B cell (primary cell): ENCODE measurements around the gene XRCC6. TPM values are rescaled to one million over a fixed set of nuclear protein-coding genes. Genes with fewer than 3 reads are reported as not detected.

Source experiments
- ATAC-seq: fragments of 200-7000 bp; cut with Tn5 transposase; one replicate; pipeline ENCODE4 v1.10.0; 2021; ENCODE audit warnings: low read depth, mild to moderate bottlenecking, moderate number of reproducible peaks, moderate library complexity
- CTCF ChIA-PET: fragments of 350-600 bp; sonication (Branson Sonifier 250); formaldehyde crosslinking; loops from one replicate; lab custom pipeline; 2021; ENCODE audit warnings: antibody characterized with exemption, inconsistent platforms; lab: Charles Lee
- POLR2A ChIA-PET: fragments of 350-600 bp; sonication (Branson Sonifier 250); formaldehyde crosslinking; loops from one replicate; lab custom pipeline; 2021; ENCODE audit warnings: antibody characterized with exemption; lab: Charles Lee
- DNase-seq: peaks from one replicate; pipeline ENCODE4 v3.0.0; 2013
- H2AFZ ChIP-seq: 2 replicates; pipeline ENCODE4 v1.6.1; 2012; ENCODE audit warnings: mild to moderate bottlenecking, low read depth, low read length; ENCODE audit not compliant: insufficient read depth, poor library complexity, severe bottlenecking
- H3K27ac ChIP-seq, 2 donors: 1 replicate in 1 of 2; 2 replicates in 1 of 2; pipeline ENCODE4 v1.5.1; 2012 to 2013; ENCODE audit warnings: low read length in 2 of 2, mild to moderate bottlenecking in 2 of 2, moderate library complexity in 1 of 2
- H3K27me3 ChIP-seq, 4 experiments: fragments of 200-600 bp in 1 of 4; sonication (generic) in 1 of 4; replicated peaks in 1 of 4; 1 replicate in 2 of 4; 2 replicates in 2 of 4; pipeline versions ENCODE4 v1.6.1 to v1.7.0; 2013 to 2016; ENCODE audit warnings: low read length in 3 of 4, mild to moderate bottlenecking in 2 of 4, mixed read lengths in 1 of 4, moderate library complexity in 1 of 4; ENCODE audit not compliant: insufficient read depth in 4 of 4, control insufficient read depth in 3 of 4; ENCODE audit errors: control extremely low read depth in 1 of 4
- H3K36me3 ChIP-seq, 2 experiments: replicated peaks in 1 of 2; 1 replicate in 1 of 2; 2 replicates in 1 of 2; pipeline versions ENCODE4 v1.6.1 to v1.7.1; 2013; ENCODE audit warnings: low read length in 1 of 2; ENCODE audit not compliant: insufficient read depth in 2 of 2, control insufficient read depth in 1 of 2; ENCODE audit errors: control extremely low read depth in 1 of 2, extremely low read depth in 1 of 2
- H3K4me1 ChIP-seq, 2 donors: fragments of 200-600 bp in 1 of 2; sonication (generic) in 1 of 2; 1 replicate in 1 of 2; 2 replicates in 1 of 2; pipeline versions ENCODE4 v1.5.1 to v1.6.1; 2013 to 2017; ENCODE audit warnings: low read length in 2 of 2; ENCODE audit not compliant: control insufficient read depth in 2 of 2, insufficient read depth in 2 of 2
- H3K4me2 ChIP-seq: replicated peaks from 2 replicates; pipeline ENCODE3; 2012; ENCODE audit warnings: mild to moderate bottlenecking, low read depth, low read length; ENCODE audit not compliant: poor library complexity, severe bottlenecking
- H3K4me3 ChIP-seq, 5 experiments: fragments of 200-600 bp in 1 of 5; sonication (generic) in 1 of 5; 1 replicate in 3 of 5; 2 replicates in 2 of 5; pipeline versions ENCODE4 v1.5.1 to v1.7.0; 2011 to 2016; ENCODE audit warnings: low read length in 4 of 5, mild to moderate bottlenecking in 4 of 5, low read depth in 2 of 5, control low read depth in 1 of 5, moderate library complexity in 1 of 5; ENCODE audit not compliant: insufficient read depth in 1 of 5; ENCODE audit errors: control extremely low read depth in 1 of 5, extremely low read depth in 1 of 5
- H3K79me2 ChIP-seq: fragments of 200-600 bp; sonication (generic); one replicate; pipeline ENCODE4 v1.6.0; 2016; ENCODE audit warnings: low read length; ENCODE audit not compliant: control insufficient read depth, insufficient read depth
- H3K9ac ChIP-seq: fragments of 200-600 bp; sonication (generic); 2 replicates; pipeline ENCODE4 v1.6.1; 2017; ENCODE audit warnings: mild to moderate bottlenecking, low read length, moderate library complexity
- H3K9me3 ChIP-seq, 3 donors: one replicate each; pipeline versions ENCODE4 v1.6.1 to v1.7.1; 2013; ENCODE audit warnings: low read length in 2 of 3; ENCODE audit not compliant: control insufficient read depth in 2 of 3, insufficient read depth in 1 of 3; ENCODE audit errors: control extremely low read depth in 1 of 3
- H4K20me1 ChIP-seq: 2 replicates; pipeline ENCODE4 v1.6.0; 2012; ENCODE audit warnings: mild to moderate bottlenecking, low read length; ENCODE audit not compliant: insufficient read depth, control insufficient read depth, poor library complexity, severe bottlenecking
- H3K27ac Mint-ChIP-seq: one replicate; pipeline ENCODE4 v1.8.0; 2021; ENCODE audit warnings: mixed read lengths
- H3K27me3 Mint-ChIP-seq: one replicate; pipeline ENCODE4 v1.8.0; 2021; ENCODE audit warnings: mixed read lengths
- H3K4me1 Mint-ChIP-seq: one replicate; pipeline ENCODE4 v1.8.0; 2021; ENCODE audit warnings: mixed read lengths
- H3K4me3 Mint-ChIP-seq: one replicate; pipeline ENCODE4 v1.8.0; 2021; ENCODE audit warnings: mixed read lengths
- H3K9me3 Mint-ChIP-seq: one replicate; pipeline ENCODE4 v1.8.0; 2022; ENCODE audit warnings: mixed read lengths; ENCODE audit not compliant: insufficient read depth
- CTCF ChIP-seq: fragments of 200-600 bp; IDR thresholded peaks from one replicate; pipeline ENCODE4 v1.8.0; 2022; ENCODE audit warnings: antibody characterized with exemption, mild to moderate bottlenecking
- EZH2 ChIP-seq: IDR thresholded peaks from 2 replicates; pipeline ENCODE4 v1.6.1; 2012; ENCODE audit warnings: borderline replicate concordance, low read depth, mild to moderate bottlenecking, moderate library complexity, low read length; ENCODE audit not compliant: insufficient read depth, poor library complexity, severe bottlenecking
- WGBS: methylation state at CpG from one replicate; pipeline ENCODE4 v1.1.5; 2013; ENCODE audit warnings: missing lambda C conversion rate; ENCODE audit not compliant: insufficient coverage; 5-methylcytosine and 5-hydroxymethylcytosine counted together
- intact Hi-C: fragments of 100-400 bp; cut with micrococcal nuclease; formaldehyde crosslinking; loops from one replicate; pipeline ENCODE4 v1.10.0; 2022
- polyA plus RNA-seq: library from polyadenylated mRNA; depleted of rRNA; stranded (reverse); fragments of >200 nt; gene quantifications from 2 replicates; pipeline ENCODE4 v1.2.3, GENCODE V29; 2012
- total RNA-seq, 2 donors: library from RNA; stranded (reverse); fragments of 120-200 nt in 1 of 2; gene quantifications; 1 replicate in 1 of 2; 2 replicates in 1 of 2; pipeline versions ENCODE4 v1.2.3 to v1.2.4, GENCODE V29; 2013 to 2022

The XRCC6 gene
- total and polyA plus RNA-seq, 2 donors (not counting 1 experiment from before 2014, with no cell fraction given): 55.4 to 180 TPM

- H3K36me3 ChIP-seq: peaks cover 0 to 6% of the 10 kb centered on the region in 2 experiments
- no peaks in the 10 kb centered on the region for H3K9me3 ChIP-seq
- peak overlapping the region in 1 of 2 donors; percentile 18 for H3K27ac ChIP-seq
- H3K4me2 ChIP-seq: peak overlapping the region; percentile 80
- H3K4me3 Mint-ChIP-seq: peak overlapping the region; percentile 78
- no peaks in the 10 kb centered on the region for H3K27me3 ChIP-seq
- H3K9ac ChIP-seq: no peak overlapping the region
- DNase-seq: no peak
- H3K27ac Mint-ChIP-seq: peak overlapping the region; percentile 88
- ChIA-PET POLR2A (interaction anchor here (0.7 to 1.3 kb wide), 7 partner anchors 52 to 247 kb away, joined by 3 to 9 read pairs (median 4); partner anchors contain the start of genes CCDC134 and SREBF2), CTCF (interaction anchor here (0.8 to 4.6 kb wide), 63 partner anchors 9 to 394 kb away, joined by 3 to 83 read pairs (median 6); partner anchors contain the start of genes CCDC134, CENPM, DESI1 and NDUFA6)
- H3K9me3 Mint-ChIP-seq: no peaks in the 10 kb centered on the region
- H2AFZ ChIP-seq: peak overlapping the region; percentile 78
- H4K20me1 ChIP-seq: no peaks in the 10 kb centered on the region
- TF ChIP-seq CTCF: no peak
- TF ChIP-seq EZH2: no peak
- no peak for ATAC-seq
- peaks cover 8 to 18% of the 10 kb centered on the region in 2 donors for H3K4me1 ChIP-seq
- 81% methylated on average over 11 of the region's 11 CpGs for WGBS
- intact Hi-C loops: loop anchor here (1.0 to 10.0 kb wide), 9 partner anchors 8 to 738 kb away; partner anchors contain the start of genes CCDC134, DESI1, NAGA and NFAM1
- H3K79me2 ChIP-seq: peaks cover 7% of the 10 kb centered on the region
- peaks cover 9% of the 10 kb centered on the region for H3K4me1 Mint-ChIP-seq
- H3K4me3 ChIP-seq: no peak overlapping the region
- no peaks in the 10 kb centered on the region for H3K27me3 Mint-ChIP-seq
Measured at GRCh38 chr22:41696703-41697102, 75.6 kb downstream of the XRCC6 start.
